Retinal pigment epithelial cell (primary cell): ENCODE measurements around the gene TDRD6.

Source experiments
- DNase-seq: peaks from one replicate; pipeline ENCODE4 v3.0.0-alpha.2; 2010; ENCODE audit warnings: low read depth
- H3K4me3 ChIP-seq: 2 replicates; pipeline ENCODE4 v1.5.1; 2011; ENCODE audit warnings: mild to moderate bottlenecking, low read length, control low read depth, moderate library complexity
- CTCF ChIP-seq: conservative IDR thresholded peaks from 2 replicates; pipeline ENCODE4 v1.5.1; 2011; ENCODE audit warnings: low read depth, low read length, control low read depth, inconsistent platforms

TDRD6 gene

GRCh38 chr6:46684771-46685170, 2.9 kb upstream of the TDRD6 start:
- DNase-seq: peak; percentile 30
- no peak for TF ChIP-seq CTCF
- no peak overlapping the region for H3K4me3 ChIP-seq

- TF ChIP-seq CTCF: no peak
- no peak overlapping the region for H3K4me3 ChIP-seq
- DNase-seq: no peak
These were observed 656 bp downstream of the TDRD6 start for GRCh38 chr6:46688117-46688965.

GRCh38 chr6:46688966-46689335, 1.3 kb downstream of the TDRD6 start:
- no peak overlapping the region for H3K4me3 ChIP-seq
- DNase-seq: no peak
- no peak for TF ChIP-seq CTCF

- TF ChIP-seq CTCF: no peak
- H3K4me3 ChIP-seq: no peak overlapping the region
These were observed 2.0 kb downstream of the TDRD6 start for GRCh38 chr6:46689657-46690056.

GRCh38 chr6:46690141-46690755, 2.6 kb downstream of the TDRD6 start:
- TF ChIP-seq CTCF: no peak
- no peak for DNase-seq
- H3K4me3 ChIP-seq: no peak overlapping the region

More at GRCh38 chr6:46689657-46690056, 2.0 kb downstream of the TDRD6 start:
- no peak for DNase-seq

GRCh38 chr6:46690911-46691451, 3.3 kb downstream of the TDRD6 start:
- no peak overlapping the region for H3K4me3 ChIP-seq
- no peak for TF ChIP-seq CTCF
- DNase-seq: no peak
